Measurements from ENCODE around the gene CBY2.

The CBY2 gene

DNA sequence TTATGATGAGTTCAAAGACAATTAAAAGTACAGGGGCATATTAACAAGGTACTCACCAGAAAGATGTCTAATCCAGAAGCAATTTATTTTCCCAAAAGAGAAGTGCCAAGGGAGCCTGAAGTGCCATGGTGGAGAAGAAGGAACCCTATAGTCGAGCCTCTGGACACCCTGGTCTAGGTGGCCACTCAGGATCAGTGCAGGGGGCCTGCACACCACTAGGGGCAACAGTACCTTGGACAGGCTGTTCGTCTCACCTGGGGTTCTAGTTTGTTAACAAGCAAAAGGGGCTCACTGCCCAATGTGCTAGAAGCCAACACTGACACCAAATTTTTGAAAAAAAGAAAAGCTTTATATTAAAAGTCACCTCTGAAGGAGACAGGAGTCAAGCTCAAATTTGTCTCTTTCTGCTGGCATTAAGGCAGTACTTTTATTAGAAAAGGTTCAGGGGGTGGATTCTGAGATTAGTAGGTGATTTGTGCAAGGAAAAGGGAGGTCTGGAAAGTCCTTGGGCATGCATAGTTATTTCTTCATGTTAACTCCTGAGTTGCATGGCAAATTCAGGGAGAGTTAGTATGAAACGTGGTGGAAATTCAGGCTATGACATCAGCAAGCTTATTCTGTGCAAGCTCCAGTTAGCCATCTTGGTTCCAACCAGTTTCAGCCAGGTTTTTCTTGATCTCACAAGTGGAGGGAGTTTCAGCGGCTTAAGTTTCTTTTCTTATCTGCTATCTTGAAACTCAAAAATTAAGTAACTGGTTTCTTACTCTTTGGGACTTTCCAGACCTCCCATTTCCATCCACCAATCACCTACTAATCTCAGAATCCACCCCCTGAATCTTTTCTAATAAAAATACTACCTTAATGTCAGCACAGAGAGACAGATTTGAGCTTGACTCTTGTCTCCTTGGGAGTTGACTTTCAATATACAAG lies 884 bp upstream of the CBY2 start:
- in situ Hi-C loops (cut with MboI; ENCODE audit: low sequenced_read_pairs) = no loop called here

DNA sequence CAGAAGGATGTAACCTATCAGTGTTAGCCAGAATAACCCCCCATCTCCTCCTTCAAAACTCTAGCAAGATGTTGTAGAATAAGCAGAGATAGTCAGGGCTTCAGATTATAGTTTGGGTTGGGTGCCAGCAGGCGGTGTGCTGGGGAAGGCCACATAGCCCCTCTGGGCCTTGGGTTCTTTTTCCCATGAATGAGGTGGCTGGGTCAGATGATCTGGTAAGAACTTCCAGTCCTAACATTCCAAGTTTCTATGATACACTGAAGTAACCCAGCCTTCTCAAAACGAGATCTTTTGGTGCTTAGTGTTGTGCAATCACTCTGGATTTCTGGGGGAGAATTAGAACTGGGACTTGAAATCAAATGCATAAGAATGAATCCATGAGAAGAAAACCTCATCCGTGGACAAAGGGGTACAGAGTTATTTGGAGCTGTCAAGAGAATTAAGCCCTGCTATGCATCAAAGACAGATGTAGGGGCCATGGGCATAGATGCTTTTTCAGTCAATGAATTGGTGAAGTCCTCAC lies 810 bp downstream of the CBY2 start:
- in situ Hi-C loops (cut with MboI; ENCODE audit: low sequenced_read_pairs) = no loop called here

DNA sequence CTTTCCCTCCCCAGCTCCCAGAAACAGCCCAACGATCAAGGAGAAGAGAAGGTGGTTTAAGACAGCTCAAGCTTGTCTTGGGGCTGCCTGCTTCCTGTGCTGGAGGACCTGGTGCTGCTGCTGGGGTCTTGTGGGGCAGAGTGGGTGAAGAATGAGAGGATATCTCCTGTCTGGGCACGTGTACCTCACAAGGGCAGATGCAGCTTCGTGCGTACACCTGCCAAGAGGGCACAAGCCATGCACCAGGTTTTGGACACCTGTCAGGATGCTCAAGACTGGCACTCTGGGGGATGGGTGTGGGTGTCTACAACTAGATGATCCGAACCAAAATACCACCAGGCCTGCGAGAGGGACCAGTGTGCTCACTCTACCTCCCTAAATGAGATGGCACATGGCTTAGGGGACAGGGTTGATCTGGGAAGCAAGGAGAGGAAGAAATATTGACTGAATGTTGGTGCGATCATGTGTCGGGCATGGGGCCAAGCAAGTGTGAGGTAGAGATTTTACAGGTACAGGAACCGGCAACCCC lies 2.2 kb downstream of the CBY2 start:
- in situ Hi-C loops (cut with MboI; ENCODE audit: low sequenced_read_pairs) = no loop called here

DNA sequence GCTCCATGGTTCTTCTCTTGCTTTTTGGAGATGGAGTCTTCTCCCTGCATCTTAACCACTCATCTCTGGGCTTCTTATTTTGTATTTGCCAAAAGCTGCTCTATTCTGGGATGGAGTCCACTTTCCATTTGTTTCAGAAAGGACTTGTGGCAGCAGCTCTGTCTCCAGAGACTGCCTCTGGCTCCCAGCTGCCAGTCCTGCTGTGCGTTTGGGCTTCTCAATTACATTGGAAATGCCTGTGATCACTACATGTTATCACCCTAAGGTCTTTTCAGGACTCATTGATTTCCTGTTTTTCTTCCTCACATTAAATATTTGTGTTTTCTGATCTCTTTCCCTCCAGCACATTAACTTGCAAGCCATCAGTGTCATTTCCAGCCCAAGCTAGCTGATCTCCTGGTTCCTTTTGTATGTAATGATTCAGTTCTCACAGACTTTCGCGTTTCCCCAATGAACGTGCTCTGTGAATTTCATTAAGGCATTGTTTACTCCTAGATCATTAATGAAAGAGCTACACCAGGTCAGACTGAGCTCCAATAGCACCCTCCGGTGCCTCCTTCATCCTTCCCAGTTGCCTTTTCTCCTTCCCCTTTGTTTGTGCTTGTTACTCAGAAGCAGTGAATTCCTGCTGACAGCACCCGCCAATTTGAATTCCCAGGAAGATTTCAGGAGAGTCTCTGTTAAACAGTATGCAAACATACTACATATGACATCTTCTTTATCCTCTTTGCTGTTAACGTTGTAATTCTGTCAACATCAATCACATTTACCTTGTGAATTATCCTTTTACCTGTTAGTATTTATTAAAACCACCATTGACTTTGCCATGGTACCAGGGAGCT lies 3.0 kb downstream of the CBY2 start:
- in situ Hi-C loops (cut with MboI; ENCODE audit: low sequenced_read_pairs) = no loop called here

DNA sequence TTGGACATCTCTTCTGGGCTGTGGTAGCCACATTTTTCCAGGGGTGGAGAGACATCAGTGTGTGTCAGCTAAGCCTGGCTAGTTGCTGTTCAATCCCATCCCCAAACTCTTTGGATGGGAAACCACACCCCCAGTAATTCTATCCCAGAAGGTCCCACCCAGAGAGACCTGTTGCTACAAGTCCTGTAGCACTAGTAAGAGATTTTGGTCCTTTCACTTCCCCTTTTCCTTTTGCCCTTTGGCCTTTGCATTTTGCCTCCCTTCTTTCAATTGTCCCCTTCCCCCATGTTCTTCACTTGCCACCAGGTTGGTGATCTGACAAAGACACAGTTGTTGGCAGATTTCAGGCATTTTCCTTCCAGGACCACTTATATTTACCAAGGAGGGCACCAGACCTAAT lies 3.8 kb downstream of the CBY2 start:
- in situ Hi-C loops (cut with MboI; ENCODE audit: low sequenced_read_pairs) = no loop called here

DNA sequence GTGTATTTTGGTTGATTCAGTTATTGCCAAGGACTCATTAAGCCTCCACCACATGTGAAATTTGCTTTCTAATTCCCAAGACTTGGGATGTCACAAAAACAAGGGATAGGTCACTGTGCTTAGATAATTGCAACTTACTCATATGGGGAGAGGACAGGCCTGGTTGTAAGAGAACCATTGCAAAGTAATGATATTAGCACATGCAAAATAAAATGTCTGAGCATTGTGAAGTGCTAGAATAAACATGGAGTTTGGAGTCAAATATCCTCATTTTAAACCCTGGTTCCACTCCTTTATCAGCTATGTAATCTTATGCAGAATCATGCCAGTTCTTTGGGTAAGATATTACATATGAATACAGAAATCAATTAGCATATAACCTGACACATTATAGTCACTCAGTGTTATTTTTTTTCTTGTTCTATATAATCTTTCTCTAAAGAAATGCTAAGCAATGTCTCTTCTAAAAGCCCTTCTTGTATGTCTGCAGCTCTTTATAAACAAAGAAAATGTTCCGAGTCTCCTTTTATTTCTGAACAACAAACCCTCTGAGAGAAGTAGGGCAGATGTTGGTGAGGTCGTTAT lies 5.5 kb downstream of the CBY2 start:
- in situ Hi-C loops (cut with MboI; ENCODE audit: low sequenced_read_pairs) = no loop called here

DNA sequence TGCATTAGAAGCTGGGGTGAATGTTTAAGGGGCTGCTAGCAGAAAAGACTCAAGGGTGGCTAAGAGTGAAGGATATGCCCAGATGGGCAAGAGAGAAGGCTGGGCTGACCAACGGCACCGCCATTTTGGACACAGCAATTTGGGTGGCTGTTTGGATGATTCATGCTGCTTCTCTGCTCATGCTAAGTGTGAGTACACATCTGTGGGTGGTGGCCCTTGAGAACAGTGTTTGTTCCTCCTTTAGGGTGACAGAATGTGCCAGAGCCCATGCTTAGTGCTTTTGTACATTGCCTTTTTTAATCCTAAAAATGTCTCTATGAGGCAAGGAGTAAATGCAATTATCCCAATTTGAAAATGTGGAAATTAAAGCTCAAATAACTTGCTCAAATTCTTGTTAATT lies 9.8 kb downstream of the CBY2 start:
- in situ Hi-C loops (cut with MboI; ENCODE audit: low sequenced_read_pairs) = no loop called here

DNA sequence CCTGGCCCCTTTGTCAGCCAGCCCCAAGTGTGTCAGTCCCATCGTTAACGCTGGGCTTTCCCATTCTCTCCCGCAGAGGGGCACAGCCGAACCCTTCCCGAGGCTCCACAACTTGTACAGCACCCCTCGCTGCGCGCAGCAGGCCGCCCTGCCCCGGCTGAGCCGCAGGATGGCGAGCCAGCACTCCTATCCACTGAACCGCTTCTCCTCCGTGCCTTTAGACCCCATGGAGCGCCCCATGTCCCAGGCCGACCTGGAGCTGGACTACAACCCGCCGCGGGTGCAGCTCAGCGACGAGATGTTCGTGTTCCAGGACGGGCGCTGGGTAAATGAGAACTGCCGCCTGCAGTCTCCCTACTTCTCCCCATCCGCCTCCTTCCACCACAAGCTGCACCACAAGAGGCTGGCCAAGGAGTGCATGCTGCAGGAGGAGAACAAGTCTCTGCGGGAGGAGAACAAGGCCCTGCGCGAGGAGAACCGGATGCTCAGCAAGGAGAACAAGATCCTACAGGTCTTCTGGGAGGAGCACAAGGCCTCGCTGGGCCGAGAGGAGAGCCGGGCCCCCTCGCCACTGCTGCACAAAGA lies 11.1 kb downstream of the CBY2 start:
- in situ Hi-C loops (cut with MboI; ENCODE audit: low sequenced_read_pairs) = no loop called here

DNA sequence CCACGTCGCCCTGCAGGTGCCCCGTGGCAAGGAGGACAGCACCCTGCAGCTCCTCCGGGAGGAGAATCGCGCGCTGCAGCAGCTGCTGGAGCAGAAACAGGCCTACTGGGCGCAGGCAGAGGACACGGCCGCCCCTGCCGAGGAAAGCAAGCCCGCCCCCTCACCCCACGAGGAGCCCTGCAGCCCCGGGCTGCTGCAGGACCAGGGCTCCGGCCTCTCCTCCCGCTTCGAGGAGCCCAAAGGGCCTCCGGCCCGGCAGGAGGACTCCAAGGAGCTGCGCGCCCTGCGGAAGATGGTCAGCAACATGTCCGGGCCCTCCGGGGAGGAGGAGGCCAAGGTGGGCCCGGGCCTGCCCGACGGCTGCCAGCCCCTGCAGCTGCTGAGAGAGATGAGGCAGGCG lies 11.6 kb downstream of the CBY2 start:
- in situ Hi-C loops (cut with MboI; ENCODE audit: low sequenced_read_pairs) = no loop called here

DNA sequence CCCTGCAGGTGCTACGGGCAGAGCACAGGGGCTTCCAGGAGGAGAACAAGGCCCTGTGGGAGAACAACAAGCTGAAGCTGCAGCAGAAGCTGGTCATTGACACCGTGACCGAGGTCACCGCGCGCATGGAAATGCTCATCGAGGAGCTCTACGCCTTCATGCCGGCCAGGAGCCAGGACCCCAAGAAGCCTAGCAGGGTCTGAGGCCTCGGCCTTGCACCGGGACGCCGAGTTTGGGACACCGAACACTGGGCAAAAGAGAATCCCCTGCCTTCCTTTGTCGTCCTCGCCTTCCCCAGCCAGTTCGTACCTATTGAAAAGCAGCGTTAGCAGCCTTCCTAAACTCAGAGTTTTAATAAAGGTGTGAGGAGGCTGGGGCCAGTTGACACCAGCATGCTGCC lies 12.1 kb downstream of the CBY2 start:
- in situ Hi-C loops (cut with MboI; ENCODE audit: low sequenced_read_pairs) = no loop called here

DNA sequence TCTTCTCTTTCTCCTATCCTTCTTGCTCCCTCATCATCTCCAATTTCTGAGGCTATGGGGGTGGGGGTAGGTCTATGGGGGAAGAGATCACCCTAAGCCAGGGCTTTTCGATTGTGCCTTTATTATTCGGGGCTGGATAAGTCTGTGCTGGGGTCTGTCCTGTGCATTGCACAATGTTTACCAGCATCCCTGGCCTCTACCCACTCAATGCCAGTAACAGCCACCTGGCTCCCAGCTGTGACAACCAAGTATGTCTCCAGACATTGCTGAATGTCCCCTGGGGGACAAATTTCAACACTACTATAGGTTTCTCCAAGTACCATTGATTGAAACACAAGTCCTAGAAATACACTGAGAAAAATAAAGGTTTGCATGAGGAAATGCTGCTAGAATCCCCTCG lies 13.2 kb downstream of the CBY2 start:
- in situ Hi-C loops (cut with MboI; ENCODE audit: low sequenced_read_pairs) = no loop called here

DNA sequence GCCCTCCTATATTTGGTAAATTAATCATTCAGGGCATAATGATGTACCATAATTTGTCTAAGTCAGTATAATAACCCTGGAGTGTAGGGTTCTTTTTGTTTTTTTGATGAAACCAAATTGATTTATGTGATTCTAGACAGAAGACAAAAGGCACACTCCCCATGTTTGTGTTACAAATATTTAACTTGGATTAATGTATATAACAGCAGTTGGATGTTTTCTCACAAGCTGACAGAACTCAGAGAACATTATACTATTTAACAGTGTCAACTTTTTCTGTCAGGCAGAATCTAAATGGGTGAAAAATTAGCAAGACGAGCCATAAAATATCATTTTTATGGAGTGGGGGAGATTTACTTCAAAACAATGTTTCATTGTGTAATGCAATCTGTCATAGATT lies 15.2 kb downstream of the CBY2 start:
- in situ Hi-C loops (cut with MboI; ENCODE audit: low sequenced_read_pairs) = no loop called here

DNA sequence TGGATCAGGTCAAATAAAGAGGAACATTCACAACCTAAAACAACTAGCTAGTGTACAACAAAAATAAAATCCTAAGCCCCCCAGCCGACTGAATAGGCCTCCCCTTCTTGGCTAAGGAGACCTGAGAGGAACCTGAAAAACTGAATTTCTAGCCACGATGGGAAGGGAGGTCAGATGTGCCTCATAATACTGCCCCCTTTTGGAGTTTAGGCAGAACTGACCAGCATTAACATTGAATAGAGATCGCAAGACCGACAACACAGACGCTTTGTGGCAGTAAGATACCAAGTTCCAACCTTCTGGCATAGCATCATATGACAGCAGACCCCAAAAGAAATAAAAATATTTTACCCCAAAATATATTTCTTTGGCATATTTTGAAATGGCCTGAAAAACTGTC lies 15.9 kb downstream of the CBY2 start:
- in situ Hi-C loops (cut with MboI; ENCODE audit: low sequenced_read_pairs) = no loop called here

DNA sequence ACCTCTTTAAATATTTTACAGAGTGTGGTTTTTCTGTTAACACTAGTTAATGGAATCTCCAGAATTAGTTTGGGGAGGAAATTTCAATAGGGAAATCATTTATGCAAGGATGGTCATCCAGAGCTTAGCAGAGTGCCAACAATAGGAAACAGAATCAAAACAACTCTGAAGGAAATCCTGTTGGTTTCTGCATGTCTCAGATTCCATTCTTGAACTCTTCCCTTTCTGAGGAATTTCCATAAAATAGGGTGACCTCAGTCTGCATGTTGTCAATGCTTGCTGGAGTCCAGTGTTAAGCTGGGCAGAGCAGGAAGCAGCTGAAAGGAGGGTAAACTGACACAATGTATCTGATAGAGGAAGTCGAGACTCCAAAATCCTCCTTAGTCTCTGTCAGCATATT lies 16.9 kb downstream of the CBY2 start:
- in situ Hi-C loops (cut with MboI; ENCODE audit: low sequenced_read_pairs) = no loop called here

DNA sequence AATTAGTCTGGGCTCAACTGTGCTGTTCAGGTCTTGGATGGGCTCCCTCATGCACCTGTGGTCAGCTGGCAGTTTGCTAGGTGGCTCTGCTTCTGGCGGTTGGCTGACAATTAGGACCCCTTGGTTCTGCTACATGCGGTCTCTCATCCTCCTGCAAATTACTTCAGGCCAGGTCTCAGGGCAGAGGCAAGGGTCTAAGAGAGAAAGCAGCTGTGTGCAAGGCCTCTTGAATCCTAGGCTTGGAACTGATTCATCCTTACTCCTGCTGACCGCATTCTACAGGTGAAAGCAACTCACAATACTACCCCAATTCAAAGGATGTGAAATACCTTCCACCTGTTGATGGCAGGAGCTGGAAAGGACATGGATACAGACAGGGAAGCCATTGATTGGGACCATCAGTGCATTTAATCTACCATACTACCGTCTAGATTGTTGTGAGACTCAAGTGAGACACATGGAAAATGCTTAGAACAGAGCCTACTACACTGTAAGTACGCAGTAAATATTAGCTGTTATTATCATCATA lies 19.1 kb downstream of the CBY2 start:
- in situ Hi-C loops (cut with MboI; ENCODE audit: low sequenced_read_pairs) = no loop called here

DNA sequence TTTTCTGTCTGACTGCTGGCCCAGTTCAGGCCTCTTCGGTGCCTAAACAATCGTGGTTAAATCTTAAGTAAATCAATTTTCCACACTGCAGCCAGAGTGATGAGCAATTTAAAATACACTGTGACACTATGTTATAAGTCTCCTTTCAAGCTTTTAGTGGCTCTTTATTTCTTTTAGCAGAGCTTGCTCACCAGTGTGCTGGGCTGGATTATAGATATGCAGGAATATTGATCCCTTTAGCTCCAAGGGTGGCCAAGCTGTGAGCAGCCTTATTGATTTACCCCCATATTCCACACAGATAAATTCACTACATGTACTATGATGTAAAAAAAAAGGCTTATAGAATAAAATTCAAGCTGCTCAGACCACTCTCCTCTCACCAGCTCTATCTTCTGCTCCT lies 21.7 kb downstream of the CBY2 start:
- in situ Hi-C loops (cut with MboI; ENCODE audit: low sequenced_read_pairs) = no loop called here

DNA sequence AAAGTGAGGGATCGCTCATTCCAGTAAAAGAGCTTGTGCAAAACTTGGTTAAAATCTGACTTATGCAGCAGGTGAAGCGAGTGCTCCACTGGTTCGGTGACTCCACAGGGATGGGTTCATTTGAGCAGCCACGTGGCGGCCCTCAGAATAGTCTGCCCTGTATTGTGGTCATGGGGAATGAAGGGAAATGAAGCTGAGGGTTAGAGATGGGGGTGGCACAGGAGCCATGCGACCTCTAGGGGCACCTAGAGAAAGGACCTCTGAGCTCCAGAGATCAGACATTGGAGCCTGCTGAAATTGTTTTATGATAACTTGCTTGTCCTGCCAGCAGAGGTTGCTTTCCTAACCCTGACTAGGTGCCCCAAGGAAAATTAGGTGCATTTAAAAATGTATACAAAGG lies 26.6 kb downstream of the CBY2 start:
- in situ Hi-C loops (cut with MboI; ENCODE audit: low sequenced_read_pairs) = no loop called here

DNA sequence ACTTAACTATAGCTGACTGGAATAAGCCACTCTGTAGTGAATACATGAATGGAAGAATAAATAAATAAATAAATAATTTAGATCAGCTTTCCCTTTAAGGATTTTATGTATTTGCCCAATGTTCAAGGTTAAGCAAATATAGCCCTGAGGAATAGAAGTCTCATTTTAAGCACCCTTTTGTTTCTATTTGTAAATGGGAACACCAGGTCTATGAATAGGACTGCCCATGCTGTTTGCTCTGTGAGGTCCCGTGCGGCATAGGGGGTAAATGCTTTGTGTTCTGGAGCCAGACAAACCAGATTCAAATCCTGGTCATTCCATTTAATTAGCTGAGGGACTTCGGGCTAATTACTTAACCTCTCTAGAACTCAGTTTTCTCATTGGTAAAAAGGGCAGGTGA lies 29.3 kb downstream of the CBY2 start:
- in situ Hi-C loops (cut with MboI; ENCODE audit: low sequenced_read_pairs) = no loop called here

DNA sequence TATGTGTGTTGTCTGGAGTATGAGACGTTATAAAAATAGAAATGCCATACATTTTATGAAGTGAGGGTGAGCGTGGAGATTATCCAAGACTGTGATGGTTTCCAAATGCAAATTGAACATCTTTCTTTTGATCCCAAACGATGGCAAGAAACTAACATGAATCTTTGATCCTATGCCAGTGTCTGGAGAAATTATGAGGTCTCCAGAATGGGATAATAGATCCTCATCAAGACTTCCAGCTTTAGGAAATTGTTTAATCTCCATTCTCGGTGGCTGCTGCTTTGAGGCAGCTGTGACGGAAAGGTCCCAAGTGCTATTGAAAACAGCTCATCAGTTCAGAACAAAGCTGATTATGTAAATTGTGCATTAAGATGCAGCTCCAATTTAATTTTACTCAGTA lies 30.8 kb downstream of the CBY2 start:
- in situ Hi-C loops (cut with MboI; ENCODE audit: low sequenced_read_pairs) = no loop called here

DNA sequence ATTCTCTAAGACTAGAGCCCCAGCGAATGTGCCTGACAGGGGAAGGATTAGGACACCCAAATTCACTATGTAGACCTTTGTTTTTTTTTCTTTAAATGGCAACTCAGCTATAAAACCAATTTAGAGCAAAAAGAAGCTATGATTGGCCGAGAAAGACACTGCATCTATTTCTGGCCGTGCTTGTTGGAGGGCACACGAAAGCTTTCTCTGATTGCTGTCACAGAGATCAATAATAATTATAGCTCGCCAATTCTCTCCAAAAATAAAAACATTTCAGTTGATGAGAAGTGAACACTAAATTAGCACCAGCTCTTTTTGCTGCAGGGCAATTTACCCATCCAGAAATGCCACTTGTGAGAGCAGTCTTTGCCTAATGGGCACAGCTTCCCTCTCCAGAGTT lies 31.2 kb downstream of the CBY2 start:
- in situ Hi-C loops (cut with MboI; ENCODE audit: low sequenced_read_pairs) = no loop called here

DNA sequence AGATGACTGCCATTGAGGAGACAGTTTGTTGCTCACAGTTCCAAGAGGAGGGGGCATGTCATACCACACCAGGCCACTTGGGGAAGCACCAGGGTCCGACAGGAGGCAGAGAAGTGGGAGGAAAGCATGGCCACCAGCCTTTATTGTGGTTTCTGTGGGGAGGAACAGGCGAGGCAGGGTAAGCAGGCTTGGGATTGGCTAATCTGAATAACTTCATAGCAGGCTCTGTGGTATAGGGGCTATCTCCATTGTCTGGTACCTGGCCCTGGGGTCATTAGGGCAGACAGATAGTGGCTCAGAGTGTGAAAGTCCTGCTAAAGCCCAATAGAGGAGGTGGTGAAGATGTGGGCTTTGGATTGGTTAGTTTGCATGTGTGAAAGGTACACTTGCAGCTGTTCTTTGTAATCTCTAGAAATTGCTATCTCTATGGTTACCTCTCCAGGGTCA lies 35.5 kb downstream of the CBY2 start:
- in situ Hi-C loops (cut with MboI; ENCODE audit: low sequenced_read_pairs) = no loop called here
